Measurements from ENCODE around the gene RPL13.

RPL13 gene

GRCh38 chr16:89573826-89574680 is 13.6 kb downstream of the RPL13 start:
- DNase-seq (ENCODE audit: insufficient read length, low spot score), result no peak
- no peak for FAIRE-seq
- TF ChIP-seq POLR2A (IDR thresholded peaks at IDR 0.05; ENCODE audit: low read depth, low read length), result no peak

- TF ChIP-seq POLR2A (IDR thresholded peaks at IDR 0.05; ENCODE audit: low read depth, low read length), result no peak
- DNase-seq (ENCODE audit: insufficient read length, low spot score) (peak; percentile 95), FAIRE-seq (no peak)
Observed at GRCh38 chr16:89574681-89575246, 14.3 kb downstream of the RPL13 start.

GRCh38 chr16:89575247-89576152 is 15.0 kb downstream of the RPL13 start, which contains the start of gene CPNE7:
Gene CPNE7 (plus strand): TSS chr16:89575758. CDS start chr16:89575898, 140 bp downstream.
- DNase-seq (ENCODE audit: insufficient read length, low spot score), result peak; percentile 63
- no peak for FAIRE-seq
- TF ChIP-seq POLR2A (IDR thresholded peaks at IDR 0.05; ENCODE audit: low read depth, low read length), result no peak

GRCh38 chr16:89576153-89577054 is 15.9 kb downstream of the RPL13 start:
- TF ChIP-seq POLR2A (IDR thresholded peaks at IDR 0.05; ENCODE audit: low read depth, low read length), result no peak
- no peak for FAIRE-seq
- no peak for DNase-seq (ENCODE audit: insufficient read length, low spot score)

GRCh38 chr16:89577055-89577759 is 16.7 kb downstream of the RPL13 start:
- FAIRE-seq (no peak), DNase-seq (ENCODE audit: insufficient read length, low spot score) (no peak)
- TF ChIP-seq POLR2A (IDR thresholded peaks at IDR 0.05; ENCODE audit: low read depth, low read length), result no peak

- TF ChIP-seq POLR2A (IDR thresholded peaks at IDR 0.05; ENCODE audit: low read depth, low read length), result no peak
- DNase-seq (ENCODE audit: insufficient read length, low spot score), result no peak
- FAIRE-seq, result no peak
Observed at GRCh38 chr16:89579351-89579750, 18.9 kb downstream of the RPL13 start.

- no peak for TF ChIP-seq POLR2A (IDR thresholded peaks at IDR 0.05; ENCODE audit: low read depth, low read length)
- DNase-seq (ENCODE audit: insufficient read length, low spot score), result peak; percentile 98
- FAIRE-seq, result no peak
Observed at GRCh38 chr16:89581045-89581695, 20.7 kb downstream of the RPL13 start.

- TF ChIP-seq POLR2A (IDR thresholded peaks at IDR 0.05; ENCODE audit: low read depth, low read length), result no peak
- FAIRE-seq (no peak), DNase-seq (ENCODE audit: insufficient read length, low spot score) (peak; percentile 64)
Observed at GRCh38 chr16:89581861-89582563, 21.5 kb downstream of the RPL13 start.

- no peak for TF ChIP-seq POLR2A (IDR thresholded peaks at IDR 0.05; ENCODE audit: low read depth, low read length)
- no peak for DNase-seq (ENCODE audit: insufficient read length, low spot score)
- no peak for FAIRE-seq
Observed at GRCh38 chr16:89582614-89583196, 22.2 kb downstream of the RPL13 start.

GRCh38 chr16:89583197-89583894 is 22.9 kb downstream of the RPL13 start:
- no peak for TF ChIP-seq POLR2A (IDR thresholded peaks at IDR 0.05; ENCODE audit: low read depth, low read length)
- DNase-seq (ENCODE audit: insufficient read length, low spot score), result no peak
- FAIRE-seq, result no peak
